Measurements from ENCODE around the gene DBNDD2.

DBNDD2 gene

DNA sequence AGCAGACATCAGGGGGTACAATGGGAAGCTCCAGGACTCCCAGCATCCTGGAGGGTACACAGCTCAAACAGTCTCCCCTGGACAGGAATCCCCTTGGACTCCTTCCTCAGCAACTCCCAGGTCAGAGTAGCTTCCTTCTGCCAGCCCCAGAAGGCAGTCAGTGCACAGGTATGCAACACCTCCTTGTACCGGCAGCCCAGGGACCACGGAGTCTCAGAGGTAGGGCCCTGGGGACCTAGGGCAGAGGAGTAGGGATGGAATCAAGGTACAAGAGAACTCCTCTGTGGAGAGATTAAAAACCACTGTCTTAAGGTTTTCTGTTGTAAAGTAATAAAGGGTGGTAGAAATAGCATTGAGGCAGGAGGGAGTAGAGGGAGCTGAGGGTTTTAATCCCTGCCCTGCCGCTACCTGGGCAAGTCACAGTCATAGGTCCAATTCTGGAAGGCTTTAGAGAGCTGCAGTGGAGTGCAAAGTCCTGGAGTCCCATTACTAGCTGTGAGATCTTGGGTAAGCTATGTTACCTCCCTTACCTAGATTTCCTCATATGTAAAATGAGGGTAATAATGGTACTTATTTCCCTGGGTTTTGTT, 37.4 kb upstream of the DBNDD2 start:
- in situ Hi-C loops (cut with MboI; ENCODE audit: low sequenced_read_pairs, unreplicated experiment) = loop anchor here (10.0 to 25.0 kb wide), 2 partner anchors 74 to 392 kb away; no protein-coding TSS in a partner anchor
- no peak for DNase-seq (ENCODE audit: low spot score)
- TF ChIP-seq, protein P1, sequence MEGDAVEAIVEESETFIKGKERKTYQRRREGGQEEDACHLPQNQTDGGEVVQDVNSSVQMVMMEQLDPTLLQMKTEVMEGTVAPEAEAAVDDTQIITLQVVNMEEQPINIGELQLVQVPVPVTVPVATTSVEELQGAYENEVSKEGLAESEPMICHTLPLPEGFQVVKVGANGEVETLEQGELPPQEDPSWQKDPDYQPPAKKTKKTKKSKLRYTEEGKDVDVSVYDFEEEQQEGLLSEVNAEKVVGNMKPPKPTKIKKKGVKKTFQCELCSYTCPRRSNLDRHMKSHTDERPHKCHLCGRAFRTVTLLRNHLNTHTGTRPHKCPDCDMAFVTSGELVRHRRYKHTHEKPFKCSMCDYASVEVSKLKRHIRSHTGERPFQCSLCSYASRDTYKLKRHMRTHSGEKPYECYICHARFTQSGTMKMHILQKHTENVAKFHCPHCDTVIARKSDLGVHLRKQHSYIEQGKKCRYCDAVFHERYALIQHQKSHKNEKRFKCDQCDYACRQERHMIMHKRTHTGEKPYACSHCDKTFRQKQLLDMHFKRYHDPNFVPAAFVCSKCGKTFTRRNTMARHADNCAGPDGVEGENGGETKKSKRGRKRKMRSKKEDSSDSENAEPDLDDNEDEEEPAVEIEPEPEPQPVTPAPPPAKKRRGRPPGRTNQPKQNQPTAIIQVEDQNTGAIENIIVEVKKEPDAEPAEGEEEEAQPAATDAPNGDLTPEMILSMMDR (IDR thresholded peaks at IDR 0.05; ENCODE audit: borderline replicate concordance, control extremely low read depth, extremely low read depth, insufficient read depth, missing control alignments) = no peak

DNA sequence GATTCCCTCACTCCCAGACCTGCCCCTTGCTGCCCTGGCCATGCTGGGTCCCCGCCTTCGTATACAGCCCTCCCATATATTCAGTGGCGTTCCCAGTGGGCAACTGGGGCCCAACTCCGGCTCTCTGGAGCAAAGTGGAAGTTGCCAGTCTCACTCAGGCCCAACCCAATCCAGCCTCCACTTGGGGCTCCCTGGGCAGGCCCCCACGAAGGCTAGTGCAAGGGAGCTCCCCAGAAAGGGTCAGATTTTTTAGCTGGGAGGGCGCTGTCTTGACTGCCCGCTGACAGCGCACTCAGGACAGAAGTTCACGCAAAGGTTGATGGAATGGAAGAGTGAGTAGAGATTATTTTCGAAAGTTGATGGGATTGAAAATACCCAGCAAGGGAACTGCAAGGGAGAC, 35.8 kb upstream of the DBNDD2 start:
- TF ChIP-seq, protein P1 (IDR thresholded peaks at IDR 0.05; ENCODE audit: borderline replicate concordance, control extremely low read depth, extremely low read depth, insufficient read depth, missing control alignments) = no peak
- DNase-seq (ENCODE audit: low spot score) = no peak
- in situ Hi-C loops (cut with MboI; ENCODE audit: low sequenced_read_pairs, unreplicated experiment) = loop anchor here (10.0 to 25.0 kb wide), 2 partner anchors 73 to 390 kb away; no protein-coding TSS in a partner anchor

DNA sequence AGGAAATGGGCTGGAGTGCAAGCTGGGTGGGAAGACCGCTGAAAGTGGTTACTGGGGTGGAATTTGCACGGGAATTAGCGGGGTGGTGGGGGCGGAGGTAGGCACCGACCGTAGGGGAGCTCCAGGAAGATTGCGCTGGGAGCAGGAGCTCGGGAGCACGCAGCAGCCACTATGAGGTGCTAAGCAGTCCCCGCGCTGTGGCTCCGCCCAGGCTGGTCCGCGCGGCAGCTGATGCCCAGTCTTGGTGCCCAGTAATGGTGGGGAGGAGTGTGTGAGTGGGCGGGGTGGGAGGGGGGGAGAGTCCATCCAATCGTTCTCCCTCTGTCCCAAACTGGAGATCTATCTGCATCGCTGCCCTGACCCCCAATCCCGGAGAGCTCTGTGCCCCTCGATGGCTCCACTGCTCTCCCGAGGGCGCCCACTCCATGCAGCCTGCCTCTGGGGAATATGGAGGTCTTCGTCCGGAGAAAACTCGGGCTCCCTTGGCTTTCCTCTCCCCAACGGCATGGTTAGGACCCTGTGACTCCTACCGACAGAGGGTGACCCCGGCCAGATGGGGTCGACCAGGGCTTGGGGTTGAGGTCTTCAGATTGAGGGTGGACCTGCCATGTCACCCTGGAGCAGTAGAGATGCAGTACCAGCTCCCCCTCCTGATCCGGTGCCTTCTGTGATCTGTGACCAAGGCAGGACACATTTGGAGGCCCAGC, 35.3 kb upstream of the DBNDD2 start:
- TF ChIP-seq, protein P1 (IDR thresholded peaks at IDR 0.05; ENCODE audit: borderline replicate concordance, control extremely low read depth, extremely low read depth, insufficient read depth, missing control alignments) = no peak
- no peak for DNase-seq (ENCODE audit: low spot score)
- in situ Hi-C loops (cut with MboI; ENCODE audit: low sequenced_read_pairs, unreplicated experiment) = loop anchor here (10.0 to 25.0 kb wide), 2 partner anchors 72 to 390 kb away; no protein-coding TSS in a partner anchor

DNA sequence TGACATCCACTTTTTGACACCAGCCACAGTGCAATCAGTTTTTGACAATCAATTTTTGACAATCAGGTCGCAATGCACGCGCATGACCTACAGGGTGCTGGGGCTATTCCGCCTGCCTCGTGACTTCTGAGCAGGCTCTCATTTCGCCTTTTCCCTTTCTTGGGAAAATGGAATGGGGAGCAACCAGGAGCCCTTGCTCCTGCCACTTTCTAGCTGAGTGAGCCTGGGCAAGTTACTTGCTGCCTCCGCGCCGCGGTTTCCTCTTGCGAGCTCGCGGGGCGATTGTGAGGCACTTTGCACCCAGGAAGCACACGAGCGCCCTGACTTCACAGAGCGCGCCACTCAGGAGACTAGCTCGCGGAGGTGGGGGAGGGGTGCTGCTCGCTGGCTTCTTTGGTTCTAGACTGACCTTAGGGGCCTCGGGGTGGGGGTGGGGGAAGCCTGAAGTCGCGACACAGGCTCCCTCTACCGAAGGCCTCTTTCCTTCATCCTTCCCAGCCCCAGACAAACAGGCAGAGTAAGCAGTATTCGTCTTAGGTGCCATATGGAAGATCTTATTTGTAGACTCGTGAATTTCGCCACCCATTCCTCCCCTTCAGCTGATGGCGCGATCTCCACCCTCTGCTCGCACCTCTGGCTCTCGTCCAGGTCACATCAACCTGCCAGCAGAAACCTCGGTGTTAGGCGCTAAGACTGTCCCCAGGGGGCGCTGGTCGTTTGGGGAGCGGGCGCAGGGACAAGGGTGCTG, 34.6 kb upstream of the DBNDD2 start:
- DNase-seq (ENCODE audit: low spot score) = peak; percentile 88
- TF ChIP-seq, protein P1 (IDR thresholded peaks at IDR 0.05; ENCODE audit: borderline replicate concordance, control extremely low read depth, extremely low read depth, insufficient read depth, missing control alignments) = peak; percentile 98
- in situ Hi-C loops (cut with MboI; ENCODE audit: low sequenced_read_pairs, unreplicated experiment) = loop anchor here (10.0 to 25.0 kb wide), 2 partner anchors 71 to 389 kb away; no protein-coding TSS in a partner anchor

DNA sequence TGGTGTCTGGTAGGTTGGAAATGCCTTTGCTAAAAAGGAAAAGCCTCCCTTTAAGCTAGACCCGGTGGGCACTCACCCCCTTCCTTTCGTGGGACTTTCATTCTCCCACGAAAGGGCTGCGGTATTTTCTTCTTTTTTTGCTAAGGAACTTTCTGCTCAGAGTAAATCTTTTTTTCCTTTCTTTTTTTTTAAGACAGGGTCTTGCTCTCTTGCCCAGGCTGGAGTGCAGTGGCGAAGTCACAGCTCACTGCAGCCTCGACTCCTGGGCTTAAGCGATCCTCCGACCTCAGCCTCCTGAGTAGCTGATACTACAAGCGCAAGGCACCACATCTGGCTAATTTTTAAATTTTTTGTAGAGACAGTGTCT, 34.0 kb upstream of the DBNDD2 start:
- in situ Hi-C loops (cut with MboI; ENCODE audit: low sequenced_read_pairs, unreplicated experiment) = loop anchor here (10.0 to 25.0 kb wide), 2 partner anchors 71 to 388 kb away; no protein-coding TSS in a partner anchor
- TF ChIP-seq, protein P1 (IDR thresholded peaks at IDR 0.05; ENCODE audit: borderline replicate concordance, control extremely low read depth, extremely low read depth, insufficient read depth, missing control alignments) = no peak

DNA sequence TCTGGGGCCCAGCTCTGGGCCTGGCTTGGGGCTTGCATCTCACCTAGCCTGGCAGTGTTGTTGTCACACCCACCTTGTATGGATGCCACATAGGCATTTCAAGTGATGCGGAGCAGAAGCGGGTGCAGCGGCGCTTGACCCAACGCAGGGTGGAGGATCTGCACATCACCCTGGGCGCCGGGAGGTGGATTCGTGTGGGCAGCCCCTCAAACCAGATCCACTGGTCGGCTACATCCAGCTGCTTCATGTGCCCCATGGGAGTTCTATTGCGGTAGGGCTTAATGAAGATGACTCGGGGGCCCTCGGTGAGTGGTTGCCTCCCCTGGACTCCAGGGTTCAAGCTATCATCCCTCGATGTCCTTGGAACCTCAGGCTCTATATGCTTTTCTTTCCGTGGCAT, 33.1 kb upstream of the DBNDD2 start:
- no peak for DNase-seq (ENCODE audit: low spot score)
- in situ Hi-C loops (cut with MboI; ENCODE audit: low sequenced_read_pairs, unreplicated experiment) = loop anchor here (10.0 to 25.0 kb wide), 2 partner anchors 70 to 387 kb away; no protein-coding TSS in a partner anchor
- TF ChIP-seq, protein P1 (IDR thresholded peaks at IDR 0.05; ENCODE audit: borderline replicate concordance, control extremely low read depth, extremely low read depth, insufficient read depth, missing control alignments) = no peak

More for the DNA sequence above, 34.0 kb upstream of the DBNDD2 start:
- no peak for DNase-seq (ENCODE audit: low spot score)
